Calu3 (cell line): ENCODE data around the gene SAT2. TPM values are rescaled to one million over a fixed set of nuclear protein-coding genes. Genes with fewer than 3 reads are reported as not detected.

ENCODE experiments used
- BruUV-seq: library from RNA; stranded (reverse); fragments of 400-500 nt; replicated peaks from 2 replicates; lab custom pipeline; 2021; lab: Mats Ljungman, UMichigan
- CTCF ChIA-PET: fragments of 300-600 bp; sonication (Branson Sonifier 250); formaldehyde crosslinking; loops from one replicate; lab custom pipeline; 2022; ENCODE audit warnings: antibody characterized with exemption; lab: Charles Lee
- DNase-seq: peaks from one replicate; pipeline ENCODE4 v3.0.0; 2022
- H3K27ac Mint-ChIP-seq: one replicate; pipeline ENCODE4 v1.8.0; 2022; ENCODE audit warnings: mixed read lengths; ENCODE audit not compliant: unreplicated experiment
- H3K27me3 Mint-ChIP-seq: one replicate; pipeline ENCODE4 v1.8.0; 2022; ENCODE audit warnings: mixed read lengths; ENCODE audit not compliant: unreplicated experiment
- H3K36me3 Mint-ChIP-seq: one replicate; pipeline ENCODE4 v1.8.0; 2022; ENCODE audit warnings: mild to moderate bottlenecking, moderate library complexity, mixed read lengths; ENCODE audit not compliant: insufficient read depth, unreplicated experiment
- H3K4me1 Mint-ChIP-seq: one replicate; pipeline ENCODE4 v1.8.0; 2022; ENCODE audit warnings: mild to moderate bottlenecking, low read depth, mixed read lengths; ENCODE audit not compliant: unreplicated experiment
- H3K4me3 Mint-ChIP-seq: one replicate; pipeline ENCODE4 v1.8.0; 2022; ENCODE audit warnings: mild to moderate bottlenecking, low read depth, moderate library complexity, mixed read lengths; ENCODE audit not compliant: unreplicated experiment
- H3K9me3 Mint-ChIP-seq: one replicate; pipeline ENCODE4 v1.8.0; 2022; ENCODE audit warnings: low read depth, mixed read lengths; ENCODE audit not compliant: unreplicated experiment
- intact Hi-C: fragments of 100-400 bp; cut with micrococcal nuclease; formaldehyde crosslinking; loops from one replicate; pipeline ENCODE4 v1.10.0; 2022; ENCODE audit not compliant: unreplicated experiment
- total RNA-seq: library from RNA; stranded (reverse); gene quantifications from 2 replicates; pipeline ENCODE4 v1.2.3, GENCODE V29; 2022
- TF ChIP-seq, protein P1 (sequence below): fragments of 200-600 bp; IDR thresholded peaks from one replicate; pipeline ENCODE4 v1.8.0; 2022; ENCODE audit warnings: antibody characterized with exemption; ENCODE audit not compliant: unreplicated experiment

Gene SAT2
- total RNA-seq, 1 experiment from 2014 or later = 15.9 TPM

DNA sequence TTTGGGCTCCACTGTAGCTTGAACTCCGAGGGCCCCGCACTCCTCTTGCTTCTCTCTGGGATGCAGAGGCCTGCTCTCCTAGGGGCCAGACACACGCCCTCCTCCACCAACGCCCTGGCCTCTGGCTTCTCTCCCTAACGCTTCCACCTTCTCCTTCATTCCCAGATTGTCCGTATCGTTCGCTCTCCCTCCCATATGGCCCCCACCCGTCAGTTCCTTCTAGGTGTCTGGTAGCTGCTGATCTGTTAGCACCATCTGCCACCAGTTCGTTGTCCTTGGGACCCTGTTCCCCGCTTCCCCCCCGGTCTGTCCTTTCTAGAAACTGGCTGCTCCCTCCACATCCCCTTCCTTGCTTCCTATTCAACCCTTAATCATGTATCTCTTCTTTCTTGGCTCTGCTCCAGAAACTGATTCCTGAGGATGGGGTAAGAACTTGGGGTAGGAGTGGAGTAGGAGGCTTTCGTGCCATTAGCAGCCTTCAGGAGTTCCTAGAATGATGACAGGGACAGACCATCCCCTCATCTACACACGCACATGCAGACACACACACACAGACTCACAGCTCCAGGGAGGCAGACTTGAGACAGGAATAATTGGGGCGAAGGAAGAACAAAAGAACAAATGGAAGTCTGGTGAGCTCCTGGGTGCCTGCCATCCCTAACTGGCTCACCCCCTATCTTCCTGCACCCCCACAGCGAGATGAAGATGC lies 27.4 kb upstream of the SAT2 start:
- peaks cover 85% of the 10 kb centered on the region for H3K27me3 Mint-ChIP-seq
- intact Hi-C loops = no loop called here
- TF ChIP-seq, protein P1, sequence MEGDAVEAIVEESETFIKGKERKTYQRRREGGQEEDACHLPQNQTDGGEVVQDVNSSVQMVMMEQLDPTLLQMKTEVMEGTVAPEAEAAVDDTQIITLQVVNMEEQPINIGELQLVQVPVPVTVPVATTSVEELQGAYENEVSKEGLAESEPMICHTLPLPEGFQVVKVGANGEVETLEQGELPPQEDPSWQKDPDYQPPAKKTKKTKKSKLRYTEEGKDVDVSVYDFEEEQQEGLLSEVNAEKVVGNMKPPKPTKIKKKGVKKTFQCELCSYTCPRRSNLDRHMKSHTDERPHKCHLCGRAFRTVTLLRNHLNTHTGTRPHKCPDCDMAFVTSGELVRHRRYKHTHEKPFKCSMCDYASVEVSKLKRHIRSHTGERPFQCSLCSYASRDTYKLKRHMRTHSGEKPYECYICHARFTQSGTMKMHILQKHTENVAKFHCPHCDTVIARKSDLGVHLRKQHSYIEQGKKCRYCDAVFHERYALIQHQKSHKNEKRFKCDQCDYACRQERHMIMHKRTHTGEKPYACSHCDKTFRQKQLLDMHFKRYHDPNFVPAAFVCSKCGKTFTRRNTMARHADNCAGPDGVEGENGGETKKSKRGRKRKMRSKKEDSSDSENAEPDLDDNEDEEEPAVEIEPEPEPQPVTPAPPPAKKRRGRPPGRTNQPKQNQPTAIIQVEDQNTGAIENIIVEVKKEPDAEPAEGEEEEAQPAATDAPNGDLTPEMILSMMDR = no peak
- CTCF ChIA-PET = no interaction called here
- no TSS peak for BruUV-seq
- H3K36me3 Mint-ChIP-seq = no peaks in the 10 kb centered on the region
- H3K4me1 Mint-ChIP-seq = peaks cover 12% of the 10 kb centered on the region
- H3K27ac Mint-ChIP-seq = no peak overlapping the region
- no peaks in the 10 kb centered on the region for H3K9me3 Mint-ChIP-seq
- DNase-seq = no peak
- H3K4me3 Mint-ChIP-seq = no peak overlapping the region

DNA sequence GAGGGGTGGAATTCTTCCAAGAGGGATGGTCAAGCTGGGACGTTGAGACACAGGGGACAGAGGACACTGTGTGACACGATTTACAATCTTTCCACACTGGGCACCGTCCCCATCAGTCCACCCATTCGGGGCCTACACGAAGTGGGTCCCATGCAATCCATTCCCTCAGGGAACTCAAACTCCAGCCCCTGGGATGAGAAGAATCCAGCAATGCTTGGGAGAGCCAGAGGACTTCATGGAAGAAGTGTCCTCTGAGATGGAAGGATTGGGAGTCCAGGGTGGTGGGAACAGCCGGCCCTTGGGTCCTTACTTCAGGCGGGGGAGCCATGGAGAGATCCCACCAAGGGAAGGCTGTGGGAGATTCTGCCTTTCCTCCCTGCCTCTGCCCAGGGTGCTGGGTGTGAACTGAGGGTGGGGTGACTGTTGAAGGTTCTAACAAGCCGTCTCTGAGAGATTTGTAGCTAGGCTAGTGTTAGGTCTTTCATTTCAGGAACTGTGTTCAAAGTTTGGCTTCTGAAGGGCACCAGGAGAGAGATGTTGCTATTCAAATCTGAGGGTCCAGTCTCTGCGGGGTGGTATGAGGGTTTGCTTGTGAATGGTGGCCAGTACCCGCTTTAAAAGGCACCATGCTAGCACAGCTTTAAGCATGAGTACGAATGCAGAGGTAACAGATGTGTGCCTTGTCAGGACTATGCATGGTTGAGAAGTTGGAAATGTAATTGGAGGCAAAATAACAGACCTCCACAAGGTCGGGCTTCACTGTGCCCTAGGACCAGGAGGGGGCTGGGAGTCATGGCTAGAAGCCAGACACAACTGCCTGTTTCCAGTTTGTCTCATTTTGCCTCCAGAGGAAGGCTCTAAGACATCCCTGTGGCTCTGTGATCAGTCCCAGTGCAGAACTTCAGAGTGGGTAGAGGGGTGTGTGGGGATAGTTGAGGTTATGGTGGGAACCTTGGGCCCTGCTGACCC lies 25.1 kb upstream of the SAT2 start:
- TF ChIP-seq, protein P1 = no peak
- CTCF ChIA-PET = no interaction called here

DNA sequence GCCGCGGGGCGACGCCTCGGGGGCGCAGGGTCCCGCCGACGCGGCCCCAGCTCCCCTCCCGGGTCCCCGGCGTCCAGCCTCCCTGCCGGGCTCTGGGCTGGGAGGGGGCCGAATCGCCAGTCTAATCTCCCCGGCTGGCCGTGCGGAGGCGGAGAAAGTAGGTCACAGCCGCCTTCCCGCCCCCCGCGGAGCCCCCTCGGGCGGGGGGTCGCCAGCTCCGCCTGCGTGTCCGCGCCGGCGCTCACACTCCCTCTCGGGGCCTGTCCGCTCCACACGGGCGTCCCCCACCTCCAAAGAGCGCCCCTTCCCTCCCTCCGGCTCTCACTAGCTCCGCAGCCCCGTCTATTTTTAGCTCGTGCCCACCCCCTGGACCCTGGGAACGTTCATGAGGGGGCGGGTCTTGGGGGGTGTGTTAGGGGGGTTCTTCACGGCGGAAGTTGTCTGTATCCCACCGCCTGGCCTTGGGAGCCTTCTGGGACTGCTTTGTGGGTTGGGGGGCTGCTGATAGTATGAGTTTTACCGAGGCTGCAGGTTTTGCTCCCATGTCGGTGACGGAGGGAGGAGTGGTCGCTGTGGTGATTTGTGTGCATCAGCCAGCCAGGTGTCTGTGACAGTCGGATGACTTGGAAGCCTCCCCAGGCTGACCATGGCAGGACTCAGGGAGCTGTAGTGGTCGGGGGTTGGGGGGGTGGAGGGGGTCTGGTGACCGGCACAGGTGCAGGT lies 24.2 kb upstream of the SAT2 start:
- Mint-ChIP-seq H3K4me3 (no peak overlapping the region), H3K27me3 (peaks cover 86% of the 10 kb centered on the region), H3K9me3 (no peaks in the 10 kb centered on the region), H3K27ac (no peak overlapping the region), H3K36me3 (no peaks in the 10 kb centered on the region), H3K4me1 (peaks cover 16% of the 10 kb centered on the region)
- TF ChIP-seq, protein P1 = no peak
- intact Hi-C loops = no loop called here
- BruUV-seq = no TSS peak
- no peak for DNase-seq
- CTCF ChIA-PET = interaction anchor here (0.7 kb wide), 1 partner anchor 119 kb away, joined by 3 read pairs; no protein-coding TSS in a partner anchor

More for the DNA sequence above, 25.1 kb upstream of the SAT2 start:
- no TSS peak for BruUV-seq
- Mint-ChIP-seq H3K9me3 (no peaks in the 10 kb centered on the region), H3K4me3 (no peak overlapping the region), H3K27ac (no peak overlapping the region), H3K4me1 (peaks cover 16% of the 10 kb centered on the region), H3K27me3 (peaks cover 95% of the 10 kb centered on the region), H3K36me3 (no peaks in the 10 kb centered on the region)
- no peak for DNase-seq
- intact Hi-C loops = no loop called here

DNA sequence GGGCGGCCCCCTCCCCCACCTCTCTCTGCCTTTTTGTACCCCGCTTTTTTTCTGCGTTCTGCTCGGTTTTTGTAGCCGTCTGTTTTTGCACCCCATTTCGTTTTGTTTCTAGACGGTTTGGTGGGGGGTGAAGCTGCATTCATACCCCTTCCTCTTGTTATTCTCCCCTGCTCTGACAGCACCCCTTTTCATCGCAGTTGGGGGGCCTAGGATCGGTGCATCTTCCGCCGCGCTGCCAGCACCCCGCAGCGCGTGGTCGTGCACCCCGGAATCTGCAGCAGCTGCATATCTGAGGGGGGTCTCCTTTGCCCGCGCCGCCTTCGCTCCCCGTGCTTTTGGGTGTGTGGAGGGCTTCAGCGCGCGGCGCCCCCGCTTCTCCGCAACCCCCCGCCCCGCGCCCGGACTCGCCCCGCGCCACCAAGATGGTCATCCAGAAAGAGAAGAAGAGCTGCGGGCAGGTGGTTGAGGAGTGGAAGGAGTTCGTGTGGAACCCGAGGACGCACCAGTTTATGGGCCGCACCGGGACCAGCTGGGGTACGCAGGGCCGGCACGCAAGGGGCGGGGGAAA lies 23.6 kb upstream of the SAT2 start:
- CTCF ChIA-PET = interaction anchor here (0.6 to 0.9 kb wide), 4 partner anchors 13 to 120 kb away, joined by 3 to 6 read pairs (median 4); partner anchors contain the start of gene FXR2
- intact Hi-C loops = no loop called here
- TF ChIP-seq, protein P1 = no peak
- H3K36me3 Mint-ChIP-seq = no peaks in the 10 kb centered on the region
- H3K9me3 Mint-ChIP-seq = no peaks in the 10 kb centered on the region
- H3K4me1 Mint-ChIP-seq = peaks cover 16% of the 10 kb centered on the region
- no peak overlapping the region for H3K27ac Mint-ChIP-seq
- H3K4me3 Mint-ChIP-seq = peak overlapping the region; percentile 68
- BruUV-seq = no TSS peak
- peaks cover 86% of the 10 kb centered on the region for H3K27me3 Mint-ChIP-seq
- no peak for DNase-seq
